Stimulated activated CD8-positive, alpha-beta memory T cell treated with anti-CD3 and anti-CD28 coated beads, Interleukin-2, amount 100 ng/mL, for 48 hours (primary cell): ENCODE measurements around the gene SLC12A4.
A peak's percentile ranks its signal among the peaks of the same experiment; 100 is the strongest.
"Not testable (repeated sequence)": the region's sequence is repeated elsewhere in the genome, so short reads cannot be mapped to it uniquely, and the experiment has no call there.

Source experiments
- DNase-seq, 2 donors: peaks; one replicate each; pipeline ENCODE4 v3.0.0-alpha.2; 2020; ENCODE audit warnings: low read depth in 2 of 2

SLC12A4 gene

DNA sequence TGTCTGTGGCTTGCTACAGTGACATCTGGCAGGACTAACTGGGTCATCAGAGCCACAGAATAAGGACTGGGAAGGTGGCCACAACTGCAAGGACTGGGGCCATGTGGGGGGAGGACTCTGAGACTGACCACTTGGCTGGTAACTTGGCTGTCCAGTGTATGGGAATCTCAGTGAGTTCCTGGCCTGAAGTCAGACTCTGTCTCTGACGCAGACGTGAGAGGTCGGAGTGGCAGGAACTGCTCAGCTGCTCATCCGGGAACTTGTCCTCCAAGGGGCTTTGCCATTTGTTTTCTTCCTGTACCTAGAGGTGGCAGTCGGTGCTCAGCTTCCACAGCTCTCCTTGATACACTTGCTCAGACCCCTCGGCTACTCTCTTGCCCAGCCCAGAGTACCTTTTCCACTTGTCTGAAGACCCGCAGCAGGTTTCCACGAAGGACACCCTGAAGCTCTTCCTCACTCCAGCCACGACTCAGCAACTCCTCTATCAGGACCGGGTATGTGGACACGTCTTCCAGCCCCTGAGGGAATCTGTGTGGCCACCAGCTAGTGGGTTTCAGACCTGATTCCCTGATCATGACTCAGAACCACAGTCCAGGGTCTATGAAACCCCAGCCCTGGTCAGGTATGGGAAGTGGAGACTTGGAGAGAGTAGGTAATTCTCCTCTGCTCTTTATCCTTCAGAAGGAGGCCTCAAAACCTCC lies 19.2 kb upstream of the SLC12A4 start:
- no peak for DNase-seq

DNA sequence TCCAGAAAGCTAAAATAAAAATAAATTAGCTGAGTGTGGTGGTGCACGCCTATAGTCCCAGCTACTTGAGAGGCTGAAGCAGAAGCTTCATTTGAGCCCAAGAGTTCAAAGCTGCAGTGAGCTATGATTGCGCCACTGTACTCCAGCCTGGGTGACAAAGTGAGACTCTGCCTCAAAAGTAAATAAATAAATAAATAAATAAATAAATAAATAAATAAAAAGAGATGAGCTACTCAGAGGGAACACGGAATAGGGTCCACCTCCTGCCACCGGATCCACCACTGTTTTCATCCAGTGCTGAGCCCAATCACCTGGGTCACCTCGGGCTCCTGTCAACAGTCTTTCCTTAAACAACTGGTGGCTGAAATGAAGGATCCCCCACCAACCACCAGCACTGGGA lies 18.5 kb upstream of the SLC12A4 start:
- no peak for DNase-seq

GRCh38 chr16:67982011-67982696 lies 13.7 kb upstream of the SLC12A4 start:
- no peak for DNase-seq

GRCh38 chr16:67979955-67980678 lies 11.7 kb upstream of the SLC12A4 start, which contains the start of gene DPEP3:
Gene DPEP3, minus strand, starts transcription at chr16:67980499. Its CDS starts 119 bp downstream, at chr16:67980380.
- no peak for DNase-seq

- no peak for DNase-seq
These were observed 9.2 kb upstream of the SLC12A4 start for GRCh38 chr16:67977469-67978227.

DNA sequence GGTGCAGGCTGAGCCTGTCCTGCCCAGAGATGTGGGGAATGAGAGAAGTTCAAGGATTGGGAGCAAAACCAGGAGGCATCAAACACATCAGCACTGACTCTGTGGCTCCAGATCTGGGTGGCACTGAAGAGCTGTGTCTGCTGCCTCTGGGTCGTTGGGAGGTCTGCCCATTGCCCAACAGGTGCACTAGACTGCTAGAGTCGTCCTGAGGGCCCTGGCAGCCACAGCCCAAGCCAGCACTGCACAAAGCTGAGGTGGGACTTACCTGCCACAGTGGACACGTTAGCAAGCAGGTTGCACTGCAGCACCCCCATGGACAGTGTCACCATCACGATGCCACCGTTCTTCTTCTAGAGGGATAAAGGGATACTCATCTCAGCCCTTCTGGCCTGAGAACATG lies 8.6 kb upstream of the SLC12A4 start:
- DNase-seq = no peak

DNA sequence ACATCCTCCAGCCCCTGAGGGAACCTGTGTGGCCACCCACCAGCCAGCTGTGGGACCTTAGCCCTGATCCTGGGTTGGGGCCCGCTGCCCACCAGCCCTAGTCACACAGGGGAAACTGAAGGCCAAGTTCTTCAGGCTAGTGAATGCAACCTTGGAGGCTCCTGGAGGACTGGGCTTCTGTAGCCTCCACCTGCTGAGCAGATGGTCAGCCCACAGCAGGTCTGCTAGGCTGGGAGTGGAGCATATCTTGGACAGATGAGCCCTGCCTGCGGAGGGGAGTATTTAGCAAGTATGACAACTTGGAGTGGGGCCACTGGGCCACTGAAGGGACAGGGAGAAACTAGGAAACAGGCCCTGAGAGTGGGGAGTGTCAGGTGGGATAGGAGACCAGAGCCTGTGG lies 7.8 kb upstream of the SLC12A4 start:
- no peak for DNase-seq

- DNase-seq = no peak
These were observed 7.1 kb upstream of the SLC12A4 start for GRCh38 chr16:67975321-67976105.

DNA sequence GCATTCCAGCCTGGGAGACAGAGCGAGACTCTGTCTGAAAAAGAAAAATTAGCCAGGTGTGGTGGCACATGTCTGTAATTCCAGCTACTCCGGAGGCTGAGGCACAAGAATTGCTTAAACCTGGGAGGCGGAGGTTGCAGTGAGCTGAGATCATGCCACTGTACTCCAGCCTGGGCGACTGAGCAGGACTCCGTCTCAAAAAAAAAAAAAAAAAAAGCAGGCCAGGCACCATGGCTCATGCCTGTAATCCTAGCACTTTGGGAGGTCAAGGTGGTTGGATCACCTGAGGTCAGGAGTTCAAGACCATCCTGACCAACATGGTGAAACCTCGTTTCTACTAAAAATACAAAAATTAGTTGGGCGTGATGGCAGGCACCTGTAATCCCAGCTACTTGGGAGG lies 3.8 kb upstream of the SLC12A4 start:
- not testable (repeated sequence) for DNase-seq

DNA sequence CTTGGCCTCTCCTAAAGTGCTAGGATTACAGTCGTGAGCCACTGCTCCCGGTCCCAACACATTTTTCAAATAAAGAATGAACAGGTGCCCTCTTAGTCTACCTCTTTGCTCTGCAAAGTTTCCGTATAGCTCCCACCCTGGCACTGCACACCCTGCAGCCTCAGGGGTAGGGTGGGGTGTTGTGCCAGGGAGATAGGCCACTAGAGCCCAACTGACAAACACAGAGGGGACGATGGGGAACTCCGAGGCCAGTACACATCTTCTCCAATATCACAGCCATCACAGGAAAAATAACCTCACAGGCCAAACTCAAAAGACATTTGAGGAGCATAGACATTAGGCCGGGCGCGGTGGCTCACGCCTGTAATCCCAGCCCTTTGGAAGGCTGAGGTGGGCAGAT lies 2.7 kb upstream of the SLC12A4 start:
- no peak for DNase-seq

DNA sequence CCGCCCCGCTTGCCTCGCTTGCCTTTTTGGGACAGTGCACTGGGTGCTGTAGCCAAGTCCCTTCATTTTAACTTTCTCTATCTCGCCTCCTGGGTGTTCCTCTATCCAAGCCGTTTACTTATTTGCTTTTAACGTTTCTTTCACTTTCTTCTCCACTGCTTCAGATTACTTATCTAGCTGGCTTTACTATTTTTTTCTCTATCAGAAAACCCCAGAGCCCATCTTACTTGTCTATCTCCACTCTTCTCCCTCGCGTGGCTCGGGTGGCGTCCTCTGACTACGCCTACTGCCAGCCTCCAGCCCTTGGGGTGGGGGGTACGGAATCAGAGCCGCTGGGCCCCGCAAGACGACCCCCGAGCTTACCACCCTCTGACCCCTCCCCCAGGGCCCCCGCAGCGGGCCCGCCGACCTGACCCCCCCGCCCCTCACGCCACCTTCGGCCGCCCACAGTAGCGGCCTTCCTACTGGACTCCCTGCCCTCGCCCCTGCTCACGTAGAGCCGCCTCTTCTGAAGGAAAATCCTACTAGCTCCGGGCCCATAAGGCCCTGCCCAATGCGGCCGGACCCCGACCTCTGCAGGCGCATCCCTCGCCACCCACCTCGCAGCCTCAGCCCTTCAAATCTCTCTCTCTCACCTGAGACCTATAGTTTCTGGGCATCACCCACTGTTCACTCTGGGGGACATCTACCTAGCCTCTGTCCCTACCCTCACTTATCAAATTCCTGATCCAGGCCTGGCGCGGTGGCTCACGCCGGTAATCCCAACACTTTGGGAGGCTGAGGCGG lies 1.0 kb upstream of the SLC12A4 start:
- no peak for DNase-seq

- DNase-seq = peak in 1 of 2 donors; percentile 20
These were observed 458 bp downstream of the SLC12A4 start for GRCh38 chr16:67967958-67968399.

- DNase-seq = peak in 1 of 2 donors; percentile 23
These were observed 1.1 kb downstream of the SLC12A4 start for GRCh38 chr16:67967183-67967957.

GRCh38 chr16:67966549-67967182 lies 1.8 kb downstream of the SLC12A4 start:
- no peak for DNase-seq

DNA sequence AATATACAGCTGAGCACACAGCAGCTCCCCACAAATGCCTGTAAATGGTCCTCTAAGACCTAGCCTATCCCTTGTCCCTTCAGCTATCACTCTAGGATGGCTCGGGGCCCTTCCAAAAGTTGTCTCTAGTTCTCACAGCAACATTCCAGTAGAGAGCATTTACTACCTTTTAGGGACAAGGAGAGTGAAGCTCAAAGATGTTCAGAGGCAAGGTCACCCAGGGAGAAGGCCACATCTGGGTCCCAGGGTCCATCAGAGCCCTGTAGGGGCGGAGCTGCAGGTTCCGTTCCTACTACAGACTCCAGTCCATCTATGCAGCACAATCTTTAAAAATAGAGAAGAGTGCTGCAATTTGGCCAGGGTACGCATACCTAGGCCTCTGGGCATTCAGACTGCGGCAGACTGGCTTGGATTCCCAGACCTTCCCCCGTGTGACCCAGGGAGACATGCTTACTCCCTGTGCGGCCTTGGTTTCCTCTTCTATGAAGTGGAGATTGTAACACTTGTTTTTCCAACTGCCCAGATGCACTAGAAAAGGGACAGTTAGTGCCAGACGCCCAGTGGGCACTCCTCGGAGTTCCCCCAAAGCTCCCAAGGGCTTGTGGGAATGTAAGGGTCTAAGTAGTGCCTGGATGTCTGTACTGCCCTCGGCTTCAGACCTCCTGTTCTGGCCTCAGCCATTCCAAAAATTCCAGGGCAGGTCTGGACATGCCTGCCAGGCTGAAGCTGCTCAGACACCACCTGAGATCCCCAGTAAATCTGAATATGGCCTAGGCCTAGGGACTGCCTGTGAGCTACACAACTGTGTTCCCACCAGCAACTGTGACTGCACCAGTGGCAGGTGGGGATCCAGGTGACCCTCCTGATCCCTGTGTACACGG lies 2.5 kb downstream of the SLC12A4 start:
- DNase-seq = no peak

DNA sequence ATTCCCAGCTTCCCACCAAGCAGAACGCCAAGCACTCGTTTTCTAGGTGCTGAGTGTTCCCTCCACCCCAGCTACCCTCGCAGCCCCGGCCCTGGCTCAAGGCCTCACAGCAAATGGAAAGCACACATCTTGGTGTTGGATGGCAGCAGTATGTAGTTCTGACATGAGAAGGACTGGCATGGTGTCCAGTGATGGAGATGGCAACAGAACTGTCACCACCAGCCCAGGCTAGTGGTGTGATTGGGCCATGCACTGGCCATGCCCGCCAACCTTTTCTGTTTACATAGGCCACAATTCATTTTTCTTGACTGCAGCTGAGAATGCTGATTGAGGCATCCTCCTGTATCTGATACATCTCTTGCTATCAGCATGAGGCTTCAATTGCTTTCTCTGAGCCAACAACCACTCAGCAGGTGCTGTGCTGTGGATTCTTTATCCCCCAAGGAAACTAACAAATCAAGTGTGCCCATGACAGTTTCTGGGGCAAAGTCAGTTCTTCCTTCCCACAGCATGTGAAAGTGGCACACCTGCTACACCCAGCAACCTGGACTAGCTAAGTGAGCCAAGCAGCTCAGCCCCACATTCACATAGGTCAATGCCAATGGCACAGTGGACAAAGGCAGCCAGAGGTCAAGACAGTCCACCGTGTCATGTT lies 3.8 kb downstream of the SLC12A4 start:
- no peak for DNase-seq

DNA sequence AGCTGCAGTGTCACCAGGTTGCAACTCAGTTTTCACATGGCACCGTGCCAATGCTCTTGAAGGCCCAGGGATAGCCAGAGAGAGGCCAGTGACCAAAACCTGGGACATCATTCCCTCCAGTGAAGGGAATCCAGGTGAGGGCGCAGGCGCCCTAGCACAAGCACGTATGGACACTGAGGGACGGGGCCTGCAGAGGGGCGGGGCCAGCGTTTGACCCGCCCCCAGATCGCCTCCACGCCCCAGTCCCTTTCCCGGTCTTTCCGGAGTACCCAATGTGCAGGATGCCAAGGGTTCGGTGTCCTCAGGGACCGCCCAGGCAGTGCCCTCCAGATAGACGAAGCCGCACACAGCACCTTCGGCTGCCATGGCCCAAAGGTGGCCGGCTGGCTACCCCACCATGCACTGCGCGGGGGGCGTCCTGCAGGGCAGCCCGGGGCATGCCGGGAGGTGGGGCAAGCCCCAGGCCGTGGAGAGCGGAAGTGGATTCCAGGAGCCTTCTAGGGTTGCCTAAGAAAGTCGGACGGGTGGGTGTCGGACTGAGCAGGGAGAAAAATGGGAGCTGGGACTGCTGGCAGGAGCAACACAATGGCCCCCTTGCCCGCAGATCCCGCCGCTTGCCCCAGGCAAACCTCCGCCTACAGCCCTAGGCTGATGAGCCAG lies 4.6 kb downstream of the SLC12A4 start:
- no peak for DNase-seq
